Hematopoietic multipotent progenitor cell treated with erythropoietin and hydrocortisone succinate and interleukin-3 and kit ligand, for 17 days (in vitro differentiated cells): ENCODE data around the gene MUSTN1.

Source experiments
- DNase-seq: peaks from one replicate; pipeline ENCODE4 v3.0.0-alpha.2; 2015; ENCODE audit warnings: low spot score

Gene MUSTN1

DNA sequence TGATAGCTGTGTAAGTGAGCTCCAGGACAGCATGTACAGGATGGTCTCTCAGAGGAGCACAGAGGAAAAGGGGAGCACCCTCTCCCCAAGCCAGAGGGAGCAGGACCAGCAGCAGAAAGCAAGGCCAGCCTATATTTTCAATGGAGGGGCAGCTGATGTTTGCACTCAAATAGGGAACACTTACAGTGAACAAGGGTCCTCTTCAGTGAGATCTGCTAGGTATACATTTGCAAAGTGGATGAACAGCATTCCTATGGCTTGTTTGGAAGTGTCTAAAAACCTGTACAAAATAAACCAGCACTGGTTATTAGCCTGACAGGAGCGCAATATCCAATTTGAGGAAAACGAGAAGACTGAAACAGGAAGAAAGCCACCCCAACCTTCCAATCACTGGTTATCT lies 17.6 kb upstream of the MUSTN1 start:
- no peak for DNase-seq

DNA sequence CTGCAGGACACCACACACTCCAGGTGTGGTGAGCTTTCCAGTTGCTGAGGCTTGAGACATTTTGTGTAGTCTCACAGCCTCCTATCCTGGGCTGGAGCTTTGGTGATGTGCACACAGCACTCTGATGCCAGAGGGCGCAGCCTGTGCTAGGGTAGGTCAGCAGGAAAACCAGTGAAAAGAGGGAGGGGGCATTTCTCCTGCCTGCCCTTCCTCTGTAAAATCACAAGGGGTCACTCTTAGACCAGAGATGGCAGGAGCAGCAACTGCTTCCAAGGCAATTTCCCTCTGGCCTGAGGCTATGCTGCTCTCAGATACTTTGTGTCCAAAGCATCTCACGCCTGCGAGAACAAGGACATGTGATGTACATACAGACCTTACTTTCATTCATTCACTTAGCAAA lies 16.5 kb upstream of the MUSTN1 start:
- DNase-seq, result peak; percentile 39

DNA sequence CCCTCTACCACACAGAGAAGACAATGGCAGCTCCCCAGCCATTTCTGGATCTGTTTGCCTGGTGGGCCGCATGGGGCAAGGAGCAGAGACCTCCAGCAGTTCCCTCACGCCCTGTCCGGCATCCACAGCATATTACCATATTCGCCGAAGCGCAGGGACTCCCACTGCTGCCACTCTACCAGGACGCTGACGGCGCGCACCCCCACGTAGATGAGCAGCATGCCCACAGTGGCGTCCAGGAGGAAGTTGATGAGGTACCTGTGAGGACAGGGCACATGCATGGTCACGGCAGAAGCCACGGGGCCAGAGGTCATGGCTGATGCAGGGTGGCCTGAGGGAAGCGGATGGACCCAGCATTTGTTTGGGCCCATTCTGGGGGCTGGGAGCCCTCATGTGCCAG lies 14.8 kb upstream of the MUSTN1 start:
- no peak for DNase-seq

DNA sequence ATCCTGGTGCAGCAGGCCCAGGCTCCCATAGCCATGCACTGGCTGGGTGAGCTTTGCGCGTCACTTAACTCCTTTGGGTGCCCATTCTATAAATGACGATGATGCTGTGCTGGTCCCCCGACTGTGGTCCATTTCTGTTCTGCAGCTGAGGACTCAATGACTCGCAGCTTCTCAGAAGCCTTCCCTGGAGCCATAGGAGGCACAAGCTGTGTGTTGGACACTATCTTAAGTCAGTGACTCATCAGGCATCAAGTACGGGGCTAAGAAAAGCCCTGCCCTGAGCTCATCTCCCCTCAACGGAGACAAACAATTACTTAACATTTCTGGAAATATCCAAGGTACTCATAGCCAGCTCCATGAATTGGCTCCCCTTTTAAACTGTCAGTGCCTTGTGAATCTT lies 13.8 kb upstream of the MUSTN1 start:
- no peak for DNase-seq

DNA sequence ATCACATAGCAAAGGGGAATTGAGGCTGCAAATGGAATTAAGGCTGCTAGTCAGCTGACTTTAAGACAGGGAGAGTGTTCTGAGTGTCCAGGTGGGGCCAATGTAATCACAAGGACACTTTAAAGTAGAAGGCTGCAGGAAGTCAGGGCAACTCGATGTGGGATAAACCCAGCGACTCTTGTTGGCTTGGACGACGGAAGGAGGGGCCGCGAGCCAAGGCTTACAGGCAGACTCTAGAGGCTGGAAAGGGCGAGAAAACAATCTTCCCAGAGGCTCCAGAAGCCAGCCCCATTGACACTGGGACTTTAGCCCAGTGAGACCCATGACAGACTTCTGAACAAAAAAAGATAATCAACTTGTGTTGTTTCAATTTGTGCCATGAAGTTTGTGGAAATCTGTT lies 12.9 kb upstream of the MUSTN1 start:
- DNase-seq, result no peak

DNA sequence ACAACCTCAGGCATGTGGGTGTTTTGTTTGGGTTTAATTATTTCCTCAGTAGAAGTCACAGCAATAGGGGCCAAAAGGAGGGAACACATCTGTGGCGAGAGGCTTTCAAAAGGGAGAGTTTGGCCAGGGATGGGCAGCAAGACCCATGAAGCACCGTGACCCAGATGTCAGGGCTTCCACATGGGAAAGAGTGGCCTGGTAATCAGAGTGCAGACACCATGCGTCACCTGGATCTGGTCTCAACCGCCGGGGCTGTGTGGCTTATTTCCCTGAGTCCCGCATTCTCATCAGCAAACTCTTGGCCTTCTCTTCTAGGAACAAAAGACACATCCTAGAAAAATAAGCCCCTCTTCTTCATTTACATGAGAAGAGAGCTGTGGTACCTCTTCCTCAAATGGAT lies 12.4 kb upstream of the MUSTN1 start:
- DNase-seq, result no peak

DNA sequence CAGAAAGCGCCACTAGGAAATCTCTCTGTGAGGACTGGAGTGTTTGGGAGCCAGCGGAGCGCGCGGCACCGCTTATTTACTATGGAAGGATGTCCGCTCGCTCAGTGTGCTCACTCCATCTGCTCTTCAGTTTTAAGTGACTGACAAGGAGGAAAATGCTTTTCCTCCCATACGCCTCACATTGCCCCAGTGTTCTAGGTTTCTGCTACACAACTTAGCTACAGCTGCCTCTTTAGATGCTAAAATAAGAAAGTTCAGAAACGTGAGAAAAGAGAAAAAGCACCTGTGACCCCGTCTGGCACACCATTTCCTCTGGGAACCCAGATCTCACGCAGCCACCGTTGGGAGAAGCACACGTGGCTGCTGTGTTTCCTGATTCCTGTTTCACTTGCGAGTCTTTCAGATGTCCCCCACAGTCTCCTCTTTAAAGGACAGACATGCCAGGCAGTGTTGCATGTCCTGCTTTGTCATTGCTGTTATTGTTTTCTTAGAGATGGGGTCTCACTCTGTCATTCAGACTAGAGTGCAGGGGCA lies 11.7 kb upstream of the MUSTN1 start:
- DNase-seq, result no peak

DNA sequence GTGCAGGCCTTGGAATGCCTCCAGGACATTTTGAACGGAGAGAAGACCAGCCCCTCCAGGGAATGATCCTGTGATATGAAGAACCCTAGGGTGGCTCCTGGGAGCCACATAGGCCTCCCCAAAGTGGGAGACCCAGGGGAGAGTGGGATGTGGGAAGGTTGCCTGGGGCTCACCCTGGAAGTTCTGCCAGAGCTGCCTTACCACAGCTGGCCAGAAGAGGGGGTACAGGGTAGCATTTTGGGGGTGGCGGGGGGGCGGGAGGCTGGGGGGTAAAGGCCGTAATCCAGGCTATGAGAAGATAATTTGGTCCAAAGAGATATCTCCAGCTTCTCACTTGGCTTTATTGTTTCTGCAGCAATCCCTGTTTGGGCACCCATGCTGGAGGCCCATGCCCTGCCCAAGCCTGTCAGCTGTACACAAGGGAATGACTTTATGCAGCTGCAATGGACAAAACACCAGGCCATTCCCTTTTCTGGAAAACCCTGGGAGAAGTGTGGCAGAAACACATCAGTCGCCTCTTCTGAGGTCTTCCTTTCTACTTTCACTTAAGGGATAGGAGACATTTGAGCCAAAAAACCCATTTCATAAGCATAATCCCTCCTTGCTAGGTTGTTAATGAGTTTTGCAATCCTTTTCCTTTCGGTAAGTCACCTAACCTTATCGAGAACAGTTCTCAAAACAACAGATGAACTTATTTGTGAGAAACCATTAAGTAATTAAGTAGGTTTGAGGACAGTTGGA lies 11.0 kb upstream of the MUSTN1 start:
- DNase-seq, result no peak

DNA sequence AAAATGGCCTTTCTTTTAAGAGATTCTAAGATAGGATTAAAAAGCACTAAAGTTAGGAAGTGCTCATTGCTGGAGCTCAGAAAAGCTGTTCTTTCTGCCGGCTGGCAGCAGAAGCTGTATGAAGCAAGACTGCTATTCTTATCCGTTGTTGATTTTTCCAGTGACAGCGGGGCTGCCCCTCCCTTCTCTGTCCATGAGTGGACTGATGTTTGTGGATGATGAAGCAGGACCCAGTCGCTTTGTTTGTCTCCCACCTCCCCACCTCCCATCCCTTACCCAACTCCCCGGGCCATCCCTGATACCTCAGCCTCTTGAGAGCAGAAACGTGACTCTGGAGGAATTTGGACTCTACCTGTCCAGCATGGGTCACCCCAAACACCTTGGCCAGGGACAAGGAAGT lies 10.3 kb upstream of the MUSTN1 start:
- DNase-seq, result no peak

DNA sequence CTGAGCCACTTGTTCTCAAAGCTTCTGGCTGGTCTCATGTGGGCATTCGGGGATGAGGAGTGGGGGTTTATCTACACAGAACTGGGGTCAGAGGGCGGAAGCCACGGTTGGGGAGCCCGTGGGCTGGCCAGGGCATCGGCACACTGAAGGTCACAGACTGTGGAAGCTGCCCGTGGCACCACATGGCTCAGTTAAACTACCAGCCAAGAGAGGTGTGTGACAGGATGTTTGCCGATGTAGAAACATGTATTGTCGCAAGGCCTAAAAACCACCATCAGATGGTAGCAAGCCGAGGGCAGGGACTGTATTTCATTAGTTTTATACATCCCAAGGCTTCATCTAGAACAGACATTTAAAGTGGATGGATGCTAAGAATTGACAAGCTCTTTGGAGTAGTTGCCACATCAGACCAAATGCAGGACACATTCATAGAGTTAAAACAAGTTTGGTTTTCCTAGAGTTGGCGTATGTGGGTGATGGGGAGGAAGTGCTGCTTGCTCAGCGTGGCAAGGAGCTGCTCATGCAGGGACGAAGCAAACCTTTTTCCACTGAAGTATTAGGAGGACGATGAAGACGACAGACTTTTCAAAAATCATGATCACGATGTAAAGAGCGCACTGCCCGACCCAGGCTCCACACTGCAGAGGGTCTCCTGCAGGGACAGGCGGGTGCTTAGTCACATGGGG lies 9.6 kb upstream of the MUSTN1 start:
- DNase-seq, result no peak

DNA sequence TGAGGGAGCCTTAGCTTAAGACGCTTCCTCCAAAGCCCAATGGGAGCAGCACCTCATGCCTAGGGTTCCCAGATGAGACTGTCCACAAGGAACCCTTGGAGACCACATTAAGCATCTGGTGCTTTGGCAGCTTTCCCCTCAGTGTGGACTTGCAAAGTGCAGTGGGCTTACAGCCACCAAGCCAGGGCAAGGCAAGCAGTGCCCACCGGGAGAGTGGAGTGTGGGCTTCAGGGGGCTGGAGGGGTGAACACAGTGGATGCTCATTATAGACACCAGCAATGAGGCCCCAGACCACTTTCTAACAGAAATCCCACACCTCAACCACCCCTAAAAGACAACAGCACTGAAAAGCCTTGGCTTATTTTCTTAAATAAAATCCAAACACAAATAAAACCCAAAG lies 9.1 kb upstream of the MUSTN1 start:
- DNase-seq, result no peak

DNA sequence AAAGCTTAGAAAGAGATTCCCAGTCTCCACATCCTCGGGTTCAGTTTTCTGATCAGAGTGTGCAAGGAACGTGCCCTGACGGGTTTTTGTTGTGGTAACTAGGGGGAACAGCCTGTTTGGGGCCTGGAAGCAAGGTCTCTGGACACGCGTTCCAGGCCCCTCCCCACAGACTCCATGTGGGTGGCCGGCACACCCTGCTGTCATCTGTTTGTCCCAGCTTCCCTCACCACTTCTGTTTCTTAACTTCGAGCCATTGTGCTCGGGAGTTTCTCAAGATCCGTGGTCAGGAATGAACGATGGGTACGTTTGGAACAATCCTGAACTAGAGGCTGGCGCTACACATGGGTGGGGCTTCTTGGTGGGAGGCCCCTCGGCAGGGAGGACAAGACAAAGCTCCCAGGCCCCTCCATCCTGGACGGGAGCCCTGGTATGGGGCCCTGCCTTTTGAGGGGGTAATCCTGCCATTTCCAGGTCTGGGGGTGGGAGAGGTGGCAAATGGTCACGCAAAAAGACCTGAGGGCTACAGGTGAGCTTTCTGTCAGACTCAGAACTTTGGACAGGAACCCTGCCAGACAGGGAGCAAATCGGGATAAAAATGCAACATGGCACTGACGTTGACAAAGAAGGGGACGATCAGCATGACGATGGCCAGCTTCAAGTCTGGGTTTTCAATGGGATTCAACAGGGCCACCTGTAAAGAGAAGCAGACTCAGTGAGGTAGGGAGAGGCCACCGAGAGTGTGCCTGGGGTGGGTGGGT lies 8.5 kb upstream of the MUSTN1 start:
- no peak for DNase-seq

DNA sequence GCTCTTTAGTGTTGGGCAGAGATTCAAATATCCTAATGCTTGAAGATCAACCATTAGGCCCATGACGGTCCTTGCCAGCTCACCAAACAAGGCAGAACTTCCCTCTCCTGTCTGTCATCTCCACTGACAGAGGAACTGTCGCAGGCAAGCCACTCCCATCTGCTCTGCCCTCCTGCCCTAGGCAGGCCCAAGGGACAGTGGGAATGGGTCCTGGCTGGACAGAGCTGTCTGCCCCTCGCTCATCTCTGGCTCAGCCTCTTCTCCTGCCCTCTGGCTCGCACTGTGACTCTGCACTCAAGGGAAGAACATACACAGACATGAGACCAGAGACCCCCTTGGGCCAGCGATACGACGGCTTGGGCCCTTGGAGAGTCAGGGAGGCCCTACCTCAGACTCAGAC lies 7.6 kb upstream of the MUSTN1 start:
- DNase-seq, result no peak

DNA sequence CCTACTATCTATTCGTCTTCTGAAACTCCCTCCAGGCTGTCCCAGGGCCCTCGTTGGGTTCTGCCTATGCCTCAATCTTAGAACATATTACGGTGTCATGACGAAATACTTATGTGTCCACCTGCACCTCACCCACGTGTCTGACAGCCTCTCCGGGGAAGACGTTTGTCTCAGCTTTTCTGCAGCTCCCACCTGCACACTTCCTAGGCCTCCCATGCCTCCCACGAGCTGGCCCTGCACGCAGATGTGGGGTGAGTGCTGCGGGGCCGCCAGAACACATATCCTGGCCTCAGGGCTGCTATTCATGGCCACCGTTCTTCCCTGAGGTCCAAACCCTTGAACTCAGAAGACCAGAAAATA lies 7.1 kb upstream of the MUSTN1 start:
- DNase-seq, result no peak

DNA sequence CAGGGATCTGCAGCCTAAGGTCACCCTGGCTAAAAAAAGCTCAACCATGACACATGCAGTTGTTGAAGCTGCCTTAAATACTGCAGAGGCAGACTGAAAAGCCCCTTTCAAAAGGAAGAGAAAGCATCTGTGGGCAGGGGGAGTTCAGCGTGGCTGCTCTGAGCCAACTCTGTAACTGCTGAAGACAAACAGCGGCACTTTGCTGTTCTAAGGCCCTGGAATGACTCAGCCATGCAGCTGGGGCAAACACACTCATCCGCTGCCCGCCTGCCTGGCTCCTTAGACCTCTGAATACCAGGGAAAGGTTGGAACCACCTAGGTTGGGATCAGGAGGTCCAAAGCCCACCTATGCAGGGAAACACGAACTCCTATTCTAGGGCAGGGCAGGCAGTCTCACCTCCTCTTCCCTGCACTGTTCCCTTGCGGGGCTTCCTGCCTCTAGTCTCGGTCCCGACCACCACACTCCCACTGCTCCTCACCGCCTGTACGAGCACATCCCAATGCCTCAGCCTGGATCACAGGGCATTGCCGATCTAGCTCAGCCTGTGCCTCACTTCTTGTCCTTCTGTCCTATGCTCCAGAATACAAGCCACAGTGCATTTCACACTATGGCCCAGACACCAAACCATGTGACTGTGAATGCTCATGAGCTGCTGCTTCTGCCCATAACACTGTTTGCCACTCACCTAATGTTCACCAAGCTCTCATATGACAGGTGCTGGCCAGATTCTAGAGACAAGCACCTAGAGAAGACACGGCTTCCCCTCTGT lies 6.6 kb upstream of the MUSTN1 start:
- DNase-seq, result no peak

DNA sequence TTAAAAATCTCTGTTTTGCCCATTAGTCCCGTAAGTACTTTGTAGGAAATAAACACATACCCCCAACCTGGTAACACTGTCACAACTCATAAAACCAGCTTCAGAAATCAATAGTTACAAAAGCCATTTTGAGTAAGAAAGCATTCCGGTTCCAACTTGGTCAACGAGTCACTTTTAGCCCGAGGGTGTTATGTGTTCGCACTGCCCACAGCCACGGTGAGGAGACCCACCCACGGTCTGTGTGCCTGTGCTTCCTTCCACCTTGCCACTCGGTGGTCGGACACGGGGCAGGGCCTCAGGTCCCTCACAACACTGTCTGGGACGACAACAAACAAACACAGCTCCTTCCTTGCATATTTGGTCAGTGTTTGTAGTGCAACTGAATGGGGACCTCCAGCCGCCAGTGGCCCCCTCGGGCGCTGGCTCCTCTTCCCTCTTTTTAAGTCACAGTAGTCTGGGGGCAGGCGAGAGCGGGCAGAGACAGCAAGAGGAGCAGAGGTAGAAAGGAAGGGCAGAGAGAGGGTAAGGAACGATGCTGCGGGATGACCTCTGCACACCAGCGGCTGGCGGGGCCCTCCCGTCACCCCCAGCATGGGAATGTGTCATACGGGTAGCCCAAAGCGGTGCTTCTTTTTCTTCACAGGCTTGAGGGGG lies 5.2 kb upstream of the MUSTN1 start:
- DNase-seq, result no peak

DNA sequence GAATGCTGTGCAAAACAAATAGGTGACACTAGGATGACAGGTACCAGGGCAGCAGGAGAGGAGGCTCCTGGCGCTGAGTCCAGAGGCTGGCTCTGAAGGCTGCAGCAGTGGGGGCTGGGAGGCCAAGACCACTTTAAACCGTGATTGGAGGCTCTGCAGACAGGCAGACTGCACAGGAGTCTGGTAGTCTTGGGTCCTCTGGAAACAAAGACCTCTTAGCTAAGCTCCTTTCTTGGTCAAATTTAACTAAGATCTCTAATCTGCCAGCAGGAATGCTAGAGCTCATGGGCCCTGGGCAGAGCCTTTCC lies 4.4 kb upstream of the MUSTN1 start:
- no peak for DNase-seq

DNA sequence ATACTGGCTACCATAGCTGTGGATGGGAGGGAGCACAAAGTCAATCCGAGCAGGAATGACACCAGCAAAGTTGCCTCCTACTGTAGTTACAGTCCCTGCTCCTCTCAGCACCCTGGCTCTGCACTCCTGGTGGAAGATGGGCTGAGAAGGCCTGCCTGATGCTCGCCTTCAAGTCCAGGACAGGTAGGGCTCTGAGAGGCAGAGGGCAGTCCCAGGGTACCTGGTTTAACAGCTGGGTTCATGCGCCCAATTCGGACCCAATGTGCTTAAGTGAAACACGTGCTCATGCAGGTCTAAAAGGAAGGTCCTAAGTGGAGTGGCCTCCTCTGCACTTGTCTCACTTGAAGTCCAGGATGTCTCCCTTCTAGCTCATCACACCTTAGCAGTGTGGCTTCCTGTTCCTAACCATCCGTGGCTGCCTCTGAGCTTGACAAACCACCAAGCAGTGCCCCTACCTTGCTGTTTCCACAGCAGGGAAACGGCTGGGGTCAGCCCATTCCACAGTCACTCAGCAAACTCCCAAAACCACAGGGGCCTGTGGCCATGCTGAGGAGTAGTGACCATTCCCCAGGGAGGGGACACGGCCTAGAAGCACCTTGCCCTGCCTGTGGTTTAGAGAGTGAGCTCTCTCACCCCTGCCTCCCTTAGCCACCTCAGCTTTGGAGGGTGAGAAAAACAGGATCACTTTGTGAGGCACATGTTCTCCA lies 3.9 kb upstream of the MUSTN1 start:
- DNase-seq, result no peak

DNA sequence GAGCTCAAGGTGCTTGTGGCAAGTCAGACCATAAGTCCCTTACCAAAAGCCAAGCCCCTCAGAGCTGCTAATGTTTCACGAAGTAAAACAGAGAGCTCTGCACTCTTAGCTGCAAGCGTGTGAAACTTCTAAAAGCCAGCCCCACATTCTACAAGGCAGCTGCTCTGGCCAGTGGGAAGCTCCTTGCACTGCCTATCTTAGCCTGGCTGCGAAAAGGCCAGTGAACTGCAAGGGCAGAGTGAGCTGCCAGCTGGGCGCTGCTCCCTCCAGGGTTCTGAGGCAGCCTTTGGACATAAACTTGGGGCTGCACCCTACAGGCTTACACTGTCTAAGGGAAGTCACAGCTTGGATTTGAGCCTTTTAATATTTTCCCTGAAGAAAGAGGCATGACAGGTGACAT lies 2.2 kb upstream of the MUSTN1 start:
- no peak for DNase-seq

DNA sequence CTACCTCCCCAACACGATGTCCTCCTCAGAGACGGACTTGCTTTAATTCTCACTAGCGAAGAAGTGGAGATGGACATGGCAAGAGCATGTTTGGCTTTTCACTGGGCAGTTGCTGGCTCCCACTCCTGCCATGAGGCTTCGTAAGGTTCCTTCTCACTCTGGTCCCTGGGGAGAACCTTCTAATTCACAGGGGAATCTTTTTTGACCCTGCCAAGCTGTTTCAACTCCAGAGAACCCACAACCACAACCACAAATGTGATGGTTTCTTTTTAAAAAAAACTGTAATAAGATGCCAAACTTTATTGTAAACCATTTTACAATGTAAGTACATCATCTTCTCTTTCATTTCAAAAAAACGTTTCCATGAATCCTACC lies 1.6 kb upstream of the MUSTN1 start:
- no peak for DNase-seq

DNA sequence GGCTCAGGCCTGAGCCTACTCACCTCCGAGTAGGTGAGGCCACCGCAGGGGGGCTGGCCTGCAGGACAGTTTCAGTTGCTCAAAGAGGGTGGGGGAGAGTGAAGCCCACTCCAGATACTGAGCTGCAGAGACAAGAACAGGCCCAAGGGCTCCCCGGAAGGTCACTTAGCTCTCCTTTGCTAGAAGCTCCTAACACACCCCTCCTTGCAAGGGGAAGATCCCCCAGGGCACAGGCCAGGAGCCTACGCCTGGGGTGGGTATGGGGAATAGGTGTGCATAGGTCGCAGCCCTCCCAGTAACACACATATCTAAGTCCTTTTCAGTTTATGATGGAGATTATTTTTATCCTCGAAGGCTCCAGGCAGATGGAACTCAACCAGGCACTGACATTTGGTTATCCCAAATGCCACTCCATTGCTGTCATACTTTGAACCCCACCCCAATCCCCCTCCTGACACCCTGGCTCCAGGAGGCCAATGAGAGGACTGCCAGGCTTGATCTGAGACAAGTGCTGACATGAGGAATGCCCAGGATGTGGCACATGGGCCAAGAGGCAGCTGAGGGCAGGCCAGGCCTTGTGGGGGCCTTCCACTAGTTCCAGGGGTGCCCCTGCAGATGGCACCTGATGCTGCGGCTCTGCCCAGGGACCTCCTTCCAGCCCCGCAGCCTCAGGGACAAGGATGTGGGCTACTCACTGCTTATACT lies 1.1 kb upstream of the MUSTN1 start:
- no peak for DNase-seq
